ENCODE measurements around the gene MMD. TPM values are rescaled to one million over a fixed set of nuclear protein-coding genes. Genes with fewer than 3 reads are reported as not detected.

The MMD gene
- total and polyA plus RNA-seq, 2 of the 13 experiments (the other 11 are each of a cell fraction or from before 2014, with no cell fraction given) = 121 to 225 TPM

DNA sequence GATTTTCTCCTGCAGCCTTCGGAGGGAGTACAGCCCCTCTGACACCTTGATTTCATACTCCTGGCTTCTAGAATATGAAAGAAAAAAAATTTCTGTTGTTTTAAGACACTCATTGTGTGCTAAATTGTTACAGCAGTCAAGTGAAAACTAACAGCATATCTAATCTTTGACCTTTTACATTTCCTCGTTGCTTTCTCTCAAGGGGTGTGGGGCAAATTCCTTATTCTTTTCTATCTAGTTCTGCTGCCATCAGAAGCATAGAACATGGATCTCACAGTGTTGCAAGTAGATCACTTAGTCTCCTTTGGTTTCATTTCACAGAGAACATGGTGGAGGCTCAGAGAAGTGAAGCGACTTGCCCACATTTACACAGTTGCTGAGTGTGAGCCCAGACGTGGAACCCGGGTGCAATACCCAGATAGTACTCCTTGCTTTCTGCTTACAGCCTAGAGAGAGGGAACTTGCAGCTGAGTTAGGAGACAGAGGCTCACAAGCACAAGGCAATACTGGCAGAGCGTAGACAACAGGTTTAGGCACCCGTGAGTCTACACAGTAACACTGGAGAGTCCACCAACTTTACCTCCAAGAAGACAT is 28.7 kb upstream of the MMD start (continued):
- TF ChIP-seq, protein P1, sequence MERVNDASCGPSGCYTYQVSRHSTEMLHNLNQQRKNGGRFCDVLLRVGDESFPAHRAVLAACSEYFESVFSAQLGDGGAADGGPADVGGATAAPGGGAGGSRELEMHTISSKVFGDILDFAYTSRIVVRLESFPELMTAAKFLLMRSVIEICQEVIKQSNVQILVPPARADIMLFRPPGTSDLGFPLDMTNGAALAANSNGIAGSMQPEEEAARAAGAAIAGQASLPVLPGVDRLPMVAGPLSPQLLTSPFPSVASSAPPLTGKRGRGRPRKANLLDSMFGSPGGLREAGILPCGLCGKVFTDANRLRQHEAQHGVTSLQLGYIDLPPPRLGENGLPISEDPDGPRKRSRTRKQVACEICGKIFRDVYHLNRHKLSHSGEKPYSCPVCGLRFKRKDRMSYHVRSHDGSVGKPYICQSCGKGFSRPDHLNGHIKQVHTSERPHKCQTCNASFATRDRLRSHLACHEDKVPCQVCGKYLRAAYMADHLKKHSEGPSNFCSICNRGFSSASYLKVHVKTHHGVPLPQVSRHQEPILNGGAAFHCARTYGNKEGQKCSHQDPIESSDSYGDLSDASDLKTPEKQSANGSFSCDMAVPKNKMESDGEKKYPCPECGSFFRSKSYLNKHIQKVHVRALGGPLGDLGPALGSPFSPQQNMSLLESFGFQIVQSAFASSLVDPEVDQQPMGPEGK (CRISPR knock-in tag; IDR thresholded peaks at IDR 0.05) = no peak
- TF ChIP-seq, protein P2, sequence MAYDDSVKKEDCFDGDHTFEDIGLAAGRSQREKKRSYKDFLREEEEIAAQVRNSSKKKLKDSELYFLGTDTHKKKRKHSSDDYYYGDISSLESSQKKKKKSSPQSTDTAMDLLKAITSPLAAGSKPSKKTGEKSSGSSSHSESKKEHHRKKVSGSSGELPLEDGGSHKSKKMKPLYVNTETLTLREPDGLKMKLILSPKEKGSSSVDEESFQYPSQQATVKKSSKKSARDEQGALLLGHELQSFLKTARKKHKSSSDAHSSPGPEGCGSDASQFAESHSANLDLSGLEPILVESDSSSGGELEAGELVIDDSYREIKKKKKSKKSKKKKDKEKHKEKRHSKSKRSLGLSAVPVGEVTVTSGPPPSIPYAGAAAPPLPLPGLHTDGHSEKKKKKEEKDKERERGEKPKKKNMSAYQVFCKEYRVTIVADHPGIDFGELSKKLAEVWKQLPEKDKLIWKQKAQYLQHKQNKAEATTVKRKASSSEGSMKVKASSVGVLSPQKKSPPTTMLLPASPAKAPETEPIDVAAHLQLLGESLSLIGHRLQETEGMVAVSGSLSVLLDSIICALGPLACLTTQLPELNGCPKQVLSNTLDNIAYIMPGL (CRISPR knock-in tag; IDR thresholded peaks at IDR 0.05; ENCODE audit: borderline replicate concordance in 1 of 2, low read depth in 1 of 2) = peak in 1 of 2 experiments; percentile 3; a peak in 1 of 4 replicates
- TF ChIP-seq ZNF792 (CRISPR knock-in tag; IDR thresholded peaks at IDR 0.05) = 0 out of 2 replicates have a peak, but pooled peaks have one; percentile 19
- TF ChIP-seq, protein P3, sequence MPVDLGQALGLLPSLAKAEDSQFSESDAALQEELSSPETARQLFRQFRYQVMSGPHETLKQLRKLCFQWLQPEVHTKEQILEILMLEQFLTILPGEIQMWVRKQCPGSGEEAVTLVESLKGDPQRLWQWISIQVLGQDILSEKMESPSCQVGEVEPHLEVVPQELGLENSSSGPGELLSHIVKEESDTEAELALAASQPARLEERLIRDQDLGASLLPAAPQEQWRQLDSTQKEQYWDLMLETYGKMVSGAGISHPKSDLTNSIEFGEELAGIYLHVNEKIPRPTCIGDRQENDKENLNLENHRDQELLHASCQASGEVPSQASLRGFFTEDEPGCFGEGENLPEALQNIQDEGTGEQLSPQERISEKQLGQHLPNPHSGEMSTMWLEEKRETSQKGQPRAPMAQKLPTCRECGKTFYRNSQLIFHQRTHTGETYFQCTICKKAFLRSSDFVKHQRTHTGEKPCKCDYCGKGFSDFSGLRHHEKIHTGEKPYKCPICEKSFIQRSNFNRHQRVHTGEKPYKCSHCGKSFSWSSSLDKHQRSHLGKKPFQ (CRISPR knock-in tag; IDR thresholded peaks at IDR 0.05; ENCODE audit: insufficient replicate concordance) = no peak

DNA sequence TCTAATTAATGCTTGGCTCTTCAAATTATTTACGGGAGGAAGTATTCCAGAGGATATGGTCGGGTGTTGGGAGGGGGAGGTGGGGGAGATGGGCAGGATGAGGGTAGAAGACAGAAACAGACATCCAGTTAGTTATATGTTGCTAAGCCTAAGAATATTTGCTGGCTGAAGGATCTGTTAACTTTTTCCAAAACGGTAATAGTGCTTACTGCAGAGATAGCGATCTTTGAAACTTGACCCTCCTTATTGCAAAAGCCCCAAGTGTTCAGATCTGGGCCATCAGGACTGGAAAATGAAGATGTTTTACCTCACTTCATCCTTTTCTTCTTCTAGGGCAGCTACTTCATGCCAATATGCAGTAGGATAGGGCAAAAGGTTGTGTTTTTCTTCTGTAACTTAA is 27.0 kb upstream of the MMD start:
- no peak overlapping the region for H3K4me2 ChIP-seq (ENCODE audit: low read depth, low read length)
- no peaks in the 10 kb centered on the region for H3K79me2 ChIP-seq (ENCODE audit: insufficient read depth, low read length)
- no peak for ATAC-seq
- H2AFZ ChIP-seq (ENCODE audit: low read length) = no peak overlapping the region
- no peak overlapping the region for H3K4me3 ChIP-seq (replicated peaks in 1 of 3; ENCODE audit: insufficient read depth in 1 of 3, low read depth in 2 of 3, low read length in 3 of 3)
- CTCF ChIA-PET (ENCODE audit: low intra/inter-chr PET ratio, low total read pairs) = no interaction called here
- POLR2A ChIA-PET = interaction anchor here (0.9 kb wide), 1 partner anchor 15 kb away, joined by 4 read pairs; no protein-coding TSS in a partner anchor
- H3K4me1 ChIP-seq (ENCODE audit: insufficient read depth, low read length) = peaks cover 98% of the 10 kb centered on the region
- H3K9ac ChIP-seq (ENCODE audit: insufficient read depth, low read depth, low read length) = no peak overlapping the region
- intact Hi-C loops (cut with micrococcal nuclease; ENCODE audit: unreplicated experiment) (no loop called here), in situ Hi-C loops (cut with HindIII; ENCODE audit: extremely low pct_ligation_motif_present, low pct_unique_long_range_greater_than_20kb) (no loop called here)
- no peak for DNase-seq (ENCODE audit: low spot score)
- no peaks in the 10 kb centered on the region for H3K27me3 ChIP-seq (ENCODE audit: control insufficient read depth in 1 of 2, insufficient read depth in 2 of 2, low read length in 2 of 2)
- FAIRE-seq = no peak
- no peaks in the 10 kb centered on the region for H3K36me3 ChIP-seq (replicated peaks in 1 of 2; ENCODE audit: control insufficient read depth in 1 of 2, insufficient read depth in 2 of 2, low read length in 2 of 2)
- H4K20me1 ChIP-seq (ENCODE audit: insufficient read depth, low read length) = no peaks in the 10 kb centered on the region
- 54% methylated on average over 4 of the region's 4 CpGs for WGBS (ENCODE audit: low lambda C conversion rate)
- H3K27ac ChIP-seq (ENCODE audit: extremely low read length, insufficient read depth, low read length) = peak overlapping the region; percentile 52
- BruUV-seq (replicated peaks) = no TSS peak
- H3K9me3 ChIP-seq (ENCODE audit: low read length) = no peaks in the 10 kb centered on the region
- TF ChIP-seq MTA1 (CRISPR knock-in tag; IDR thresholded peaks at IDR 0.05; ENCODE audit: borderline replicate concordance) (no peak), FOXA1 (IDR thresholded peaks at IDR 0.05) (no peak), FOXA1 (CRISPR knock-in tag; IDR thresholded peaks at IDR 0.05) (no peak), NCOA2 (CRISPR knock-in tag; IDR thresholded peaks at IDR 0.05) (peak; percentile 51; the same call in 1 of the 2 replicates), NFIC (IDR thresholded peaks at IDR 0.05; ENCODE audit: low read length) (0 out of 2 replicates have a peak, but pooled peaks have one; percentile 16), HMG20A (CRISPR knock-in tag; IDR thresholded peaks at IDR 0.05; ENCODE audit: borderline replicate concordance) (peak; percentile 58; the same call in 1 of the 2 replicates), ZSCAN25 (CRISPR knock-in tag; IDR thresholded peaks at IDR 0.05) (no peak), CCDC6 (CRISPR knock-in tag; IDR thresholded peaks at IDR 0.05) (no peak), RORA (CRISPR knock-in tag; IDR thresholded peaks at IDR 0.05) (no peak), THAP11 (CRISPR knock-in tag; IDR thresholded peaks at IDR 0.05) (no peak), HOXA5 (CRISPR knock-in tag; IDR thresholded peaks at IDR 0.05) (0 out of 2 replicates have a peak, but pooled peaks have one; percentile 40)
- TF ChIP-seq, protein P4, sequence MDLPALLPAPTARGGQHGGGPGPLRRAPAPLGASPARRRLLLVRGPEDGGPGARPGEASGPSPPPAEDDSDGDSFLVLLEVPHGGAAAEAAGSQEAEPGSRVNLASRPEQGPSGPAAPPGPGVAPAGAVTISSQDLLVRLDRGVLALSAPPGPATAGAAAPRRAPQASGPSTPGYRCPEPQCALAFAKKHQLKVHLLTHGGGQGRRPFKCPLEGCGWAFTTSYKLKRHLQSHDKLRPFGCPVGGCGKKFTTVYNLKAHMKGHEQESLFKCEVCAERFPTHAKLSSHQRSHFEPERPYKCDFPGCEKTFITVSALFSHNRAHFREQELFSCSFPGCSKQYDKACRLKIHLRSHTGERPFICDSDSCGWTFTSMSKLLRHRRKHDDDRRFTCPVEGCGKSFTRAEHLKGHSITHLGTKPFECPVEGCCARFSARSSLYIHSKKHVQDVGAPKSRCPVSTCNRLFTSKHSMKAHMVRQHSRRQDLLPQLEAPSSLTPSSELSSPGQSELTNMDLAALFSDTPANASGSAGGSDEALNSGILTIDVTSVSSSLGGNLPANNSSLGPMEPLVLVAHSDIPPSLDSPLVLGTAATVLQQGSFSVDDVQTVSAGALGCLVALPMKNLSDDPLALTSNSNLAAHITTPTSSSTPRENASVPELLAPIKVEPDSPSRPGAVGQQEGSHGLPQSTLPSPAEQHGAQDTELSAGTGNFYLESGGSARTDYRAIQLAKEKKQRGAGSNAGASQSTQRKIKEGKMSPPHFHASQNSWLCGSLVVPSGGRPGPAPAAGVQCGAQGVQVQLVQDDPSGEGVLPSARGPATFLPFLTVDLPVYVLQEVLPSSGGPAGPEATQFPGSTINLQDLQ (CRISPR knock-in tag; IDR thresholded peaks at IDR 0.05) = no peak
